Progenitor cell of endocrine pancreas (in vitro differentiated cells): Measurements from ENCODE around the gene ZNF160. TPM values are rescaled to one million over a fixed set of nuclear protein-coding genes. Genes with fewer than 3 reads are reported as not detected.
A peak's percentile ranks its signal among the peaks of the same experiment; 100 is the strongest.
"Not testable (repeated sequence)": the region's sequence is repeated elsewhere in the genome, so short reads cannot be mapped to it uniquely, and the experiment has no call there.

Source experiments
- DNase-seq: peaks from one replicate; pipeline ENCODE4 v3.0.0; 2021; ENCODE audit warnings: low spot score; ENCODE audit not compliant: unreplicated experiment
- H3K27ac Mint-ChIP-seq: 2 replicates; pipeline ENCODE4 v1.8.0; 2021; ENCODE audit warnings: mild to moderate bottlenecking, moderate library complexity, mixed read lengths
- H3K27me3 Mint-ChIP-seq: 2 replicates; pipeline ENCODE4 v1.8.0; 2021; ENCODE audit warnings: mixed read lengths
- H3K36me3 Mint-ChIP-seq: 2 replicates; pipeline ENCODE4 v1.8.0; 2022; ENCODE audit warnings: mixed read lengths; ENCODE audit not compliant: insufficient read depth
- H3K4me1 Mint-ChIP-seq: 2 replicates; pipeline ENCODE4 v1.8.0; 2021; ENCODE audit warnings: low read depth, mixed read lengths
- H3K4me3 Mint-ChIP-seq: 2 replicates; pipeline ENCODE4 v1.8.0; 2021; ENCODE audit warnings: low read depth, mild to moderate bottlenecking, moderate library complexity, mixed read lengths
- H3K9me3 Mint-ChIP-seq: 2 replicates; pipeline ENCODE4 v1.8.0; 2021; ENCODE audit warnings: low read depth, mixed read lengths
- CTCF ChIP-seq: fragments of 200-600 bp; sonication (generic); IDR thresholded peaks from one replicate; pipeline ENCODE4 v1.5.0; 2021; ENCODE audit warnings: antibody characterized with exemption, mild to moderate bottlenecking; ENCODE audit not compliant: unreplicated experiment
- total RNA-seq: library from RNA; stranded (reverse); gene quantifications from 2 replicates; pipeline ENCODE4 v1.2.1, GENCODE V29; 2021

The ZNF160 gene
- total RNA-seq, 1 donor from 2014 or later: 51.0 TPM

- TF ChIP-seq CTCF: no peak
- Mint-ChIP-seq H3K4me1 (no peaks in the 10 kb centered on the region), H3K9me3 (no peaks in the 10 kb centered on the region), H3K36me3 (peaks cover 27% of the 10 kb centered on the region), H3K4me3 (no peak overlapping the region), H3K27ac (no peak overlapping the region), H3K27me3 (no peaks in the 10 kb centered on the region)
- DNase-seq: no peak
These were observed 6.3 kb upstream of the ZNF160 start for GRCh38 chr19:53109527-53109926.

GRCh38 chr19:53102756-53103233 is 427 bp downstream of the ZNF160 start:
- peak; percentile 12 for DNase-seq
- no peaks in the 10 kb centered on the region for H3K9me3 Mint-ChIP-seq
- no peaks in the 10 kb centered on the region for H3K27me3 Mint-ChIP-seq
- H3K27ac Mint-ChIP-seq: peak overlapping the region; percentile 95
- H3K36me3 Mint-ChIP-seq: peaks cover 6% of the 10 kb centered on the region
- H3K4me1 Mint-ChIP-seq: peaks cover 11% of the 10 kb centered on the region
- TF ChIP-seq CTCF: no peak
- peak overlapping the region; percentile 92 for H3K4me3 Mint-ChIP-seq

GRCh38 chr19:53102206-53102755 is 941 bp downstream of the ZNF160 start:
- no peak for DNase-seq
- TF ChIP-seq CTCF: no peak
- Mint-ChIP-seq H3K27ac (peak overlapping the region; percentile 95), H3K4me3 (peak overlapping the region; percentile 92), H3K9me3 (no peaks in the 10 kb centered on the region), H3K36me3 (peaks cover 6% of the 10 kb centered on the region), H3K4me1 (peaks cover 16% of the 10 kb centered on the region), H3K27me3 (no peaks in the 10 kb centered on the region)

GRCh38 chr19:53101518-53101917 is 1.7 kb downstream of the ZNF160 start:
- no peak overlapping the region for H3K27ac Mint-ChIP-seq
- H3K36me3 Mint-ChIP-seq: peaks cover 7% of the 10 kb centered on the region
- DNase-seq: no peak
- no peaks in the 10 kb centered on the region for H3K27me3 Mint-ChIP-seq
- no peak for TF ChIP-seq CTCF
- no peaks in the 10 kb centered on the region for H3K9me3 Mint-ChIP-seq
- H3K4me3 Mint-ChIP-seq: peak overlapping the region; percentile 92
- H3K4me1 Mint-ChIP-seq: peaks cover 20% of the 10 kb centered on the region

GRCh38 chr19:53098570-53098969 is 4.7 kb downstream of the ZNF160 start:
- not testable (repeated sequence) for H3K9me3 Mint-ChIP-seq, DNase-seq, H3K27ac Mint-ChIP-seq, H3K4me3 Mint-ChIP-seq, H3K27me3 Mint-ChIP-seq
- Mint-ChIP-seq H3K36me3 (peaks cover 12% of the 10 kb centered on the region), H3K4me1 (peaks cover 27% of the 10 kb centered on the region)

GRCh38 chr19:53096982-53097690 is 6.1 kb downstream of the ZNF160 start:
- Mint-ChIP-seq H3K27ac (peak overlapping the region; percentile 75), H3K36me3 (peaks cover 12% of the 10 kb centered on the region), H3K4me1 (peaks cover 22% of the 10 kb centered on the region)
- not testable (repeated sequence) for H3K9me3 Mint-ChIP-seq, DNase-seq, H3K4me3 Mint-ChIP-seq, H3K27me3 Mint-ChIP-seq

GRCh38 chr19:53096579-53096978 is 6.6 kb downstream of the ZNF160 start:
- H3K4me1 Mint-ChIP-seq: peaks cover 17% of the 10 kb centered on the region
- not testable (repeated sequence) for H3K27me3 Mint-ChIP-seq, H3K4me3 Mint-ChIP-seq, H3K27ac Mint-ChIP-seq, DNase-seq, H3K9me3 Mint-ChIP-seq
- H3K36me3 Mint-ChIP-seq: peaks cover 12% of the 10 kb centered on the region
